Gastroesophageal sphincter (tissue), 3 donors: ENCODE results near the gene DHRSX.

ENCODE experiments used
- POLR2A ChIP-seq, 2 donors: fragments of 450-650 bp; IDR thresholded peaks; one replicate each; pipeline ENCODE4 v1.6.1; 2017; ENCODE audit warnings: antibody characterized with exemption in 2 of 2, mild to moderate bottlenecking in 2 of 2, moderate library complexity in 1 of 2
- POLR2AphosphoS5 ChIP-seq: sonication (generic); formaldehyde crosslinking; IDR thresholded peaks from one replicate; pipeline ENCODE4 v1.6.1; 2017; ENCODE audit warnings: antibody characterized with exemption
- TF ChIP-seq, protein P1 (sequence below), 4 experiments: fragments of 200-600 bp in 2 of 4; fragments of 450-650 bp in 2 of 4; sonication (generic) in 1 of 4; IDR thresholded peaks; one replicate each; pipeline ENCODE4 v1.5.1; 2017 to 2019; ENCODE audit warnings: antibody characterized with exemption in 4 of 4, mild to moderate bottlenecking in 2 of 4, moderate library complexity in 2 of 4

DNA sequence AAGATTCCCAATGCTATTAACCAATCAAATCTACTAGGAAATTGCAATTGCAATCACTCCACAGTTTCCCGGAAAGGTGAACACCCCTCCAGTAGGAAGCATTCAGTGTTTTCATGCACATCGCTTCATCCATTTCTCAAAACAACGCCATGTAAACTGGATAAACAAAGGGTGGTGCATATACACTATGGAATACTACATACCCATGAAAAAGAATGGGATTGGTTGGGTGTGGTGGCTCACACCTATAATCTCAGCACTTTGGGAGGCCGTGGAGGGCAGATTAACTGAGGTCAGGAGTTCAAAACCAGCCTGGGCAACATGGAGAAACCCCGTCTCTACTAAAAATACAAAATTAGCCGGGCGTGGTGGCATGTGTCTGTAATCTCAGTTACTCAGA lies 29.1 kb downstream of the DHRSX start:
- TF ChIP-seq, protein P1, sequence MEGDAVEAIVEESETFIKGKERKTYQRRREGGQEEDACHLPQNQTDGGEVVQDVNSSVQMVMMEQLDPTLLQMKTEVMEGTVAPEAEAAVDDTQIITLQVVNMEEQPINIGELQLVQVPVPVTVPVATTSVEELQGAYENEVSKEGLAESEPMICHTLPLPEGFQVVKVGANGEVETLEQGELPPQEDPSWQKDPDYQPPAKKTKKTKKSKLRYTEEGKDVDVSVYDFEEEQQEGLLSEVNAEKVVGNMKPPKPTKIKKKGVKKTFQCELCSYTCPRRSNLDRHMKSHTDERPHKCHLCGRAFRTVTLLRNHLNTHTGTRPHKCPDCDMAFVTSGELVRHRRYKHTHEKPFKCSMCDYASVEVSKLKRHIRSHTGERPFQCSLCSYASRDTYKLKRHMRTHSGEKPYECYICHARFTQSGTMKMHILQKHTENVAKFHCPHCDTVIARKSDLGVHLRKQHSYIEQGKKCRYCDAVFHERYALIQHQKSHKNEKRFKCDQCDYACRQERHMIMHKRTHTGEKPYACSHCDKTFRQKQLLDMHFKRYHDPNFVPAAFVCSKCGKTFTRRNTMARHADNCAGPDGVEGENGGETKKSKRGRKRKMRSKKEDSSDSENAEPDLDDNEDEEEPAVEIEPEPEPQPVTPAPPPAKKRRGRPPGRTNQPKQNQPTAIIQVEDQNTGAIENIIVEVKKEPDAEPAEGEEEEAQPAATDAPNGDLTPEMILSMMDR (IDR thresholded peaks at IDR 0.05), result no peak
- TF ChIP-seq POLR2A (IDR thresholded peaks at IDR 0.05) (no peak), POLR2AphosphoS5 (no peak)
